Mucosa of descending colon (tissue), 3 donors: ENCODE measurements around the gene TFF3. TPM values are rescaled to one million over a fixed set of nuclear protein-coding genes. Genes with fewer than 3 reads are reported as not detected.

Experiments used
- ATAC-seq: fragments of 200-7000 bp; cut with Tn5 transposase; one replicate; pipeline ENCODE4 v1.9.1; 2020; ENCODE audit warnings: mild to moderate bottlenecking, moderate library complexity
- DNase-seq, 3 donors: peaks; one replicate each; pipeline ENCODE4 v3.0.0-alpha.2; 2020
- H3K36me3 ChIP-seq: fragments of 200-600 bp; one replicate; pipeline ENCODE4 v1.8.0; 2021; ENCODE audit warnings: low read depth, mild to moderate bottlenecking
- H3K4me1 ChIP-seq: fragments of 200-600 bp; one replicate; pipeline ENCODE4 v1.8.0; 2021; ENCODE audit warnings: low read depth, mild to moderate bottlenecking
- H3K4me3 ChIP-seq: fragments of 200-600 bp; one replicate; pipeline ENCODE4 v1.8.0; 2021; ENCODE audit warnings: mild to moderate bottlenecking
- H3K9me3 ChIP-seq: fragments of 200-600 bp; one replicate; pipeline ENCODE4 v1.8.0; 2021; ENCODE audit warnings: mild to moderate bottlenecking
- intact Hi-C, 2 donors: fragments of 100-400 bp; cut with DNase I in 1 of 2; cut with micrococcal nuclease in 1 of 2; formaldehyde crosslinking; loops; one replicate each; pipeline versions ENCODE4 v1.11.0 to v1.11.1; 2022; cut with DNase I, micrococcal nuclease
- total RNA-seq, 3 donors: library from RNA; stranded (reverse); fragmentation: NEBNext Ultra II Directional in 2 of 3; extraction: Animal tissue kit (Norgen Biotek cat#: 25700) in 2 of 3; gene quantifications; one replicate each; pipeline versions ENCODE4 v1.2.1 to v1.2.4, GENCODE V29; 2021 to 2023
- TF ChIP-seq, protein P1 (sequence below): fragments of 200-600 bp; IDR thresholded peaks from one replicate; pipeline ENCODE4 v1.8.0; 2022; ENCODE audit warnings: antibody characterized with exemption, mild to moderate bottlenecking
- donor health status: DM: no; HTN: no; CAD: no; lungs with moderate emphysema.
- donor health status: DM: no; HTN: no; CAD: no.
- donor health status: DM: no; HTN: yes; CAD: no.

The TFF3 gene
- total RNA-seq, 3 donors from 2014 or later = 614 to 2,641 (median 2,419) TPM

DNA sequence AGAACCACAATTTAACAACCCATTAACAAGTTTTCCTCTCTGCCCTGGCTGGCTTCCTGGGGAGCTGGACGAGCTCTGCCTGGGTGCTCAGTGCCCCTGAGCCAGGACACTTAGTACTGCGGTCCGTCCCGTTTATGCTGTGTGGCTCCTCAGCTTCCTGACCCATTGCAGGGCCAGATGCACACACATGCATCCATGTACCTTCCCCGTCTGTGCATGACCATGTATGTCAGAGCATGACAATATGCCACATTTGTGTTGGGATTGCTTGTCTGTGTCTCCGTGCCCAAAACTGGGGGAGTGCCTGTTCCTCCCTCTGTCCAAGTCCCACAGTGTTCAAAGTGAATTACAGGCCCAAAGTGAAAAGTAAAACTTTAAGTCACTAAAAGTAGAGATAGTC, 9.7 kb upstream of the TFF3 start:
- no peak overlapping the region for H3K4me3 ChIP-seq
- H3K9me3 ChIP-seq = no peaks in the 10 kb centered on the region
- H3K36me3 ChIP-seq = no peaks in the 10 kb centered on the region
- peaks cover 3% of the 10 kb centered on the region for H3K4me1 ChIP-seq
- intact Hi-C loops = no loop called here
- TF ChIP-seq, protein P1, sequence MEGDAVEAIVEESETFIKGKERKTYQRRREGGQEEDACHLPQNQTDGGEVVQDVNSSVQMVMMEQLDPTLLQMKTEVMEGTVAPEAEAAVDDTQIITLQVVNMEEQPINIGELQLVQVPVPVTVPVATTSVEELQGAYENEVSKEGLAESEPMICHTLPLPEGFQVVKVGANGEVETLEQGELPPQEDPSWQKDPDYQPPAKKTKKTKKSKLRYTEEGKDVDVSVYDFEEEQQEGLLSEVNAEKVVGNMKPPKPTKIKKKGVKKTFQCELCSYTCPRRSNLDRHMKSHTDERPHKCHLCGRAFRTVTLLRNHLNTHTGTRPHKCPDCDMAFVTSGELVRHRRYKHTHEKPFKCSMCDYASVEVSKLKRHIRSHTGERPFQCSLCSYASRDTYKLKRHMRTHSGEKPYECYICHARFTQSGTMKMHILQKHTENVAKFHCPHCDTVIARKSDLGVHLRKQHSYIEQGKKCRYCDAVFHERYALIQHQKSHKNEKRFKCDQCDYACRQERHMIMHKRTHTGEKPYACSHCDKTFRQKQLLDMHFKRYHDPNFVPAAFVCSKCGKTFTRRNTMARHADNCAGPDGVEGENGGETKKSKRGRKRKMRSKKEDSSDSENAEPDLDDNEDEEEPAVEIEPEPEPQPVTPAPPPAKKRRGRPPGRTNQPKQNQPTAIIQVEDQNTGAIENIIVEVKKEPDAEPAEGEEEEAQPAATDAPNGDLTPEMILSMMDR = no peak
- ATAC-seq (no peak), DNase-seq (no peak)

DNA sequence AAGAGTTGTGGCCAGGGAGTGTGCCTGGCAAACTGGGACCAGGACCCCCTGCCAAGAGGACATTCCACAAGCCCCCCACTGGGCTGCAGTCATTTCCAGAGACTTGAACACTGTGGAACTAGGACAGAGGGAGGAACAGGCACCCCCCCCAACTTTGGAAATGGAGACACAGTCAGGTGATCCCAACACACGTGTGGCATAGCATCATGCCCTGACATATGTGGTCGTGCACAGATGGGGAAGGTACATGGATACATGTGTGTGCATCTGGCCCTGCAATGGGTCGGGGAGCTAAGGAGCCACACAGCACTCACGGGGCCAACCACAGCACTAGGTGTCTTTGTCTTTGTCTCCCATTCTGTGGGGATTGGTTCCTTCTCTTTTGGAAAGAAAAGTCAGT, 6.6 kb upstream of the TFF3 start:
- Histone ChIP-seq H3K36me3 (no peaks in the 10 kb centered on the region), H3K9me3 (no peaks in the 10 kb centered on the region), H3K4me3 (no peak overlapping the region), H3K4me1 (peaks cover 7% of the 10 kb centered on the region)
- ATAC-seq (no peak), DNase-seq (no peak)
- intact Hi-C loops = no loop called here
- TF ChIP-seq, protein P1 = no peak

DNA sequence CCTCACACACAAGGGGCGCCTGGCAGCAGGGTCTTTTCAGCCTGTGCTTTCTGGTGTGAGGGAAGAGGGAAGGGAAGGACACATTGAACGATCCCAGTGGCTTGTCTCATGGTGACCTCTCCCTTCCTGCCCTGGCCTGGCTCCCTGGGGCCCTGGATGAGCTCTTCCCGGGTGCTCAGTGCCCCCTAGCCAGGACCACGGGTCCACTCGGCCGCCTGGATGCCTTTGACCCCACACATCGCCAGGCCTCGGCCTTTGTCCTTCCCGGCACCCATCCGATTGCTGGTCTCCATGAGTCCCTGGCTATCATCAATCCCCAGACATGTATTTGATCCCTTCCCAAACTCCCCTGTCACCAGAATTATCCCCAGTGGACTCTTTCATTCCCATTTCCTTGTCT, 6.0 kb upstream of the TFF3 start:
- no peak for DNase-seq
- Histone ChIP-seq H3K4me3 (no peak overlapping the region), H3K36me3 (no peaks in the 10 kb centered on the region), H3K9me3 (no peaks in the 10 kb centered on the region), H3K4me1 (peaks cover 13% of the 10 kb centered on the region)
- no peak for ATAC-seq
- intact Hi-C loops = no loop called here
- TF ChIP-seq, protein P1 = no peak

DNA sequence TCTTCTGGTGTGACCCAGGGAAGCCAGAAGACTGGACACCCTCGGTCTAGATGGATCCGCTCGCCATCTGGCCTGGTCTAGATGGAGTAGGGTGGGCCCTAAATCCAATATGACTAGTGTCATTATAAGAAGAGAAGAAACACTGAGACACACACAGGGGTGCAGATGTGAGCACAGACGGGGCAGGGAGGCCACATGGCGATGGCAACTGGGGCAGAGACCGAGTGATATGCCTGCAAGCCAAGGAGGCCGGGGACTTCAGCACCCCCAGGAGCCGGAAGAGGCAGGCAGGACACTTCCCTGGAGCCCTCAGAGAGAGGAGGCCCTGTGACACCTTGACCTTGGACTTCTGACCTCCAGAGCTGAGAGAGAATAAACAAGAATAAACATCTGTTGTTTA, 5.6 kb upstream of the TFF3 start:
- peaks cover 16% of the 10 kb centered on the region for H3K4me1 ChIP-seq
- no peaks in the 10 kb centered on the region for H3K9me3 ChIP-seq
- TF ChIP-seq, protein P1 = no peak
- no peak overlapping the region for H3K4me3 ChIP-seq
- H3K36me3 ChIP-seq = no peaks in the 10 kb centered on the region
- intact Hi-C loops = no loop called here
- no peak for ATAC-seq
- no peak for DNase-seq

DNA sequence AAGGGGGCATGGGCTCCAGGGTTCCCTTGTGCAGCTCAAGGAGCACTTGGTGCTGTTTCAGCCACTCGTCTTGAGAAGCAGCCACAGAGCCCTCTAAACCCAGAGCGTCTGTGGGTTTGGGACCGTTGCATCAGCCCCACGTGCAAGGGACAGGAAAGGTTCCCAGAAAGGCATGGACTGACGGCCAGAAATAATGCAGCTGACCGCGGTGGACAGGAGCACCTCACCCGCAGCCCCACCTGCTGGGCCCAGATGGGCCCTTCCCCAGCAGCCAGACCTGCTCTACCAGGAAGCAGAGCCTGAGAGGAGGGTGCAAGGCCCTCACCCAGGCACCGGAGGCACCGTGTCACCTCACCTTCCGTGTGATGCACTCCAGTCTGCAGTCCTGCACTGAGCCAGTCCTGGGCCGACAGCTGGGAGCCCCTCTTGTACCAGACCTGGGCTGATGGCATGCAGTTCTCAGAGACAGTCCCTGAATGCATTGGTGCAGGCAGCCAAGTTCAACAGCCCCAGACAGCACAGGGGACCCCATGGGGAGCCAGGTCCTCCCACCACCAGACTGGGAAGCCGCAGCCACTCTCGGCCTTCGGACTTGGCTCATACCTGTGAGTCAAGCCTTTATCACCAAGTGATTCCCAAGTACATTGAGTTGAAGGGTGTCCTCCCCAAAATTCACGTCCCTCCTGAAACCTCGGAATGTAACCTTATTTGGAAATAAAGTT, 4.8 kb upstream of the TFF3 start:
- peak; percentile 55 to 80 (median 68) for DNase-seq
- intact Hi-C loops = no loop called here

More for the DNA sequence above, 4.8 kb upstream of the TFF3 start:
- H3K9me3 ChIP-seq = no peaks in the 10 kb centered on the region
- TF ChIP-seq, protein P1 = no peak
- H3K4me1 ChIP-seq = peaks cover 19% of the 10 kb centered on the region
- no peaks in the 10 kb centered on the region for H3K36me3 ChIP-seq
- peak; percentile 29 for ATAC-seq
- H3K4me3 ChIP-seq = no peak overlapping the region
